Activated naive CD8-positive, alpha-beta T cell treated with anti-CD3 and anti-CD28 coated beads, Interleukin-2, amount 10 ng/mL, durations not matched to agents 7 days and 5 days (primary cell): Measurements from ENCODE around the gene TNNC1. TPM values are rescaled to one million over a fixed set of nuclear protein-coding genes. Genes with fewer than 3 reads are reported as not detected.

Experiments used
- ATAC-seq: fragments of 150-1000 bp; cut with Tn5 transposase; one replicate; pipeline ENCODE4 v1.10.0; 2021; ENCODE audit warnings: low read depth, moderate library complexity
- POLR2A ChIA-PET: fragments of 350-600 bp; sonication (Branson Sonifier 250); formaldehyde crosslinking; loops from one replicate; lab custom pipeline; 2021; ENCODE audit warnings: antibody characterized with exemption; lab: Charles Lee
- DNase-seq: peaks from one replicate; pipeline ENCODE4 v3.0.0; 2021
- H3K27ac Mint-ChIP-seq: one replicate; pipeline ENCODE4 v1.8.0; 2022; ENCODE audit warnings: mild to moderate bottlenecking, mixed read lengths
- H3K27me3 Mint-ChIP-seq: one replicate; pipeline ENCODE4 v1.8.0; 2022; ENCODE audit warnings: mild to moderate bottlenecking, moderate library complexity, mixed read lengths
- H3K36me3 Mint-ChIP-seq: one replicate; pipeline ENCODE4 v1.8.0; 2021; ENCODE audit warnings: mild to moderate bottlenecking, mixed read lengths
- H3K4me1 Mint-ChIP-seq: one replicate; pipeline ENCODE4 v1.8.0; 2021; ENCODE audit warnings: mixed read lengths
- H3K4me3 Mint-ChIP-seq: one replicate; pipeline ENCODE4 v1.8.0; 2022; ENCODE audit warnings: mild to moderate bottlenecking, moderate library complexity, mixed read lengths
- H3K9me3 Mint-ChIP-seq: one replicate; pipeline ENCODE4 v1.8.0; 2021; ENCODE audit warnings: mixed read lengths
- total RNA-seq, 2 experiments: library from RNA; stranded (reverse); gene quantifications; one replicate each; pipeline ENCODE4 v1.2.3, GENCODE V29; 2021

Gene TNNC1
- total RNA-seq, 2 experiments from 2014 or later, result 3.0 to 3.2 TPM

GRCh38 chr3:52458770-52459545 is 5.1 kb upstream of the TNNC1 start:
- no peak overlapping the region for H3K27ac Mint-ChIP-seq
- POLR2A ChIA-PET, result no interaction called here

GRCh38 chr3:52458031-52458760 is 4.4 kb upstream of the TNNC1 start:
- ATAC-seq, result no peak
- H3K4me3 Mint-ChIP-seq, result no peak overlapping the region
- no peak for DNase-seq
- POLR2A ChIA-PET, result no interaction called here
- H3K9me3 Mint-ChIP-seq, result no peaks in the 10 kb centered on the region
- H3K36me3 Mint-ChIP-seq, result peaks cover 28% of the 10 kb centered on the region
- no peak overlapping the region for H3K27ac Mint-ChIP-seq
- peaks cover 31% of the 10 kb centered on the region for H3K4me1 Mint-ChIP-seq
- no peaks in the 10 kb centered on the region for H3K27me3 Mint-ChIP-seq

More at GRCh38 chr3:52458770-52459545, 5.1 kb upstream of the TNNC1 start:
- no peak for DNase-seq
- Mint-ChIP-seq H3K4me3 (no peak overlapping the region), H3K36me3 (peaks cover 28% of the 10 kb centered on the region), H3K4me1 (peaks cover 27% of the 10 kb centered on the region), H3K9me3 (no peaks in the 10 kb centered on the region), H3K27me3 (no peaks in the 10 kb centered on the region)
- no peak for ATAC-seq

GRCh38 chr3:52456800-52457183 is 3.0 kb upstream of the TNNC1 start:
- POLR2A ChIA-PET, result interaction anchor here (0.6 kb wide), 1 partner anchor 115 kb away, joined by 5 read pairs; no protein-coding TSS in a partner anchor
- H3K27ac Mint-ChIP-seq, result peak overlapping the region; percentile 92
- H3K9me3 Mint-ChIP-seq, result no peaks in the 10 kb centered on the region
- DNase-seq (no peak), ATAC-seq (no peak)
- H3K4me1 Mint-ChIP-seq, result peaks cover 31% of the 10 kb centered on the region
- peaks cover 24% of the 10 kb centered on the region for H3K36me3 Mint-ChIP-seq
- peak overlapping the region; percentile 92 for H3K4me3 Mint-ChIP-seq
- no peaks in the 10 kb centered on the region for H3K27me3 Mint-ChIP-seq

- H3K27me3 Mint-ChIP-seq, result no peaks in the 10 kb centered on the region
- peak overlapping the region; percentile 92 for H3K27ac Mint-ChIP-seq
- no peaks in the 10 kb centered on the region for H3K9me3 Mint-ChIP-seq
- no peak for DNase-seq
- H3K36me3 Mint-ChIP-seq, result peaks cover 24% of the 10 kb centered on the region
- H3K4me3 Mint-ChIP-seq, result peak overlapping the region; percentile 92
- no peak for ATAC-seq
- H3K4me1 Mint-ChIP-seq, result peaks cover 31% of the 10 kb centered on the region
- POLR2A ChIA-PET, result interaction anchor here (0.6 to 1.4 kb wide), 4 partner anchors 44 to 399 kb away, joined by 3 to 5 read pairs (median 4); no protein-coding TSS in a partner anchor
These were observed 2.4 kb upstream of the TNNC1 start for GRCh38 chr3:52456169-52456799.

- H3K9me3 Mint-ChIP-seq, result no peaks in the 10 kb centered on the region
- peaks cover 31% of the 10 kb centered on the region for H3K4me1 Mint-ChIP-seq
- POLR2A ChIA-PET, result interaction anchor here (0.6 to 1.4 kb wide), 4 partner anchors 9 to 399 kb away, joined by 3 to 4 read pairs (median 3); no protein-coding TSS in a partner anchor
- peak; percentile 87 for ATAC-seq
- peak; percentile 100 for DNase-seq
- peak within 1 kb of the TSS; percentile 92 for H3K27ac Mint-ChIP-seq
- H3K27me3 Mint-ChIP-seq, result no peaks in the 10 kb centered on the region
- H3K36me3 Mint-ChIP-seq, result peaks cover 24% of the 10 kb centered on the region
- peak within 1 kb of the TSS; percentile 92 for H3K4me3 Mint-ChIP-seq
These were observed 1.7 kb upstream of the TNNC1 start, which contains the start of gene NISCH for GRCh38 chr3:52455283-52456168. NISCH (plus strand) TSS chr3:52455604; CDS start chr3:52455642, 38 bp downstream.

GRCh38 chr3:52454938-52455282 is 1.1 kb upstream of the TNNC1 start:
- peak overlapping the region; percentile 92 for H3K27ac Mint-ChIP-seq
- DNase-seq (no peak), ATAC-seq (no peak)
- POLR2A ChIA-PET, result interaction anchor here (0.6 to 1.4 kb wide), 3 partner anchors 8 to 43 kb away, joined by 3 read pairs; no protein-coding TSS in a partner anchor
- H3K4me3 Mint-ChIP-seq, result peak overlapping the region; percentile 92
- H3K4me1 Mint-ChIP-seq, result peaks cover 31% of the 10 kb centered on the region
- no peaks in the 10 kb centered on the region for H3K27me3 Mint-ChIP-seq
- no peaks in the 10 kb centered on the region for H3K9me3 Mint-ChIP-seq
- H3K36me3 Mint-ChIP-seq, result peaks cover 20% of the 10 kb centered on the region

- POLR2A ChIA-PET, result interaction anchor here (0.6 to 1.2 kb wide), 5 partner anchors 8 to 223 kb away, joined by 3 to 4 read pairs (median 3); partner anchors contain the start of genes GLYCTK and UQCC5
- H3K9me3 Mint-ChIP-seq, result no peaks in the 10 kb centered on the region
- H3K27me3 Mint-ChIP-seq, result no peaks in the 10 kb centered on the region
- ATAC-seq (no peak), DNase-seq (no peak)
- peak overlapping the region; percentile 92 for H3K4me3 Mint-ChIP-seq
- H3K36me3 Mint-ChIP-seq, result peaks cover 17% of the 10 kb centered on the region
- peak overlapping the region; percentile 92 for H3K27ac Mint-ChIP-seq
- peaks cover 31% of the 10 kb centered on the region for H3K4me1 Mint-ChIP-seq
These were observed 553 bp upstream of the TNNC1 start for GRCh38 chr3:52454250-52454937.

GRCh38 chr3:52452570-52453221 is 1.1 kb downstream of the TNNC1 start:
- DNase-seq (no peak), ATAC-seq (no peak)
- peaks cover 26% of the 10 kb centered on the region for H3K4me1 Mint-ChIP-seq
- H3K4me3 Mint-ChIP-seq, result no peak overlapping the region
- no peaks in the 10 kb centered on the region for H3K9me3 Mint-ChIP-seq
- H3K27ac Mint-ChIP-seq, result no peak overlapping the region
- H3K27me3 Mint-ChIP-seq, result no peaks in the 10 kb centered on the region
- POLR2A ChIA-PET, result no interaction called here
- peaks cover 5% of the 10 kb centered on the region for H3K36me3 Mint-ChIP-seq

GRCh38 chr3:52452126-52452525 is 1.7 kb downstream of the TNNC1 start:
- Mint-ChIP-seq H3K36me3 (peaks cover 3% of the 10 kb centered on the region), H3K9me3 (no peaks in the 10 kb centered on the region), H3K4me1 (peaks cover 24% of the 10 kb centered on the region), H3K27me3 (no peaks in the 10 kb centered on the region), H3K4me3 (no peak overlapping the region), H3K27ac (no peak overlapping the region)
- ATAC-seq (no peak), DNase-seq (no peak)
- POLR2A ChIA-PET, result no interaction called here

GRCh38 chr3:52451237-52452083 is 2.4 kb downstream of the TNNC1 start:
- Mint-ChIP-seq H3K27me3 (no peaks in the 10 kb centered on the region), H3K27ac (no peak overlapping the region), H3K4me3 (no peak overlapping the region), H3K4me1 (peaks cover 21% of the 10 kb centered on the region), H3K9me3 (no peaks in the 10 kb centered on the region), H3K36me3 (peaks cover 1% of the 10 kb centered on the region)
- DNase-seq (no peak), ATAC-seq (no peak)
- POLR2A ChIA-PET, result no interaction called here
